Endothelial cell (in vitro differentiated cells): Measurements from ENCODE around the gene ATG5. TPM values are rescaled to one million over a fixed set of nuclear protein-coding genes. Genes with fewer than 3 reads are reported as not detected.

Source experiments
- DNase-seq: peaks from one replicate; pipeline ENCODE4 v3.0.0; 2021; ENCODE audit warnings: low spot score
- H3K27ac Mint-ChIP-seq: one replicate; pipeline ENCODE4 v1.8.0; 2021; ENCODE audit warnings: mixed read lengths, inconsistent platforms; ENCODE audit not compliant: unreplicated experiment
- H3K27me3 Mint-ChIP-seq: one replicate; pipeline ENCODE4 v1.8.0; 2021; ENCODE audit warnings: mild to moderate bottlenecking, moderate library complexity, mixed read lengths, inconsistent platforms; ENCODE audit not compliant: unreplicated experiment
- H3K36me3 Mint-ChIP-seq: one replicate; pipeline ENCODE4 v1.8.0; 2021; ENCODE audit warnings: mild to moderate bottlenecking, low read depth, mixed read lengths, inconsistent platforms; ENCODE audit not compliant: unreplicated experiment
- H3K4me1 Mint-ChIP-seq: one replicate; pipeline ENCODE4 v1.8.0; 2021; ENCODE audit warnings: mild to moderate bottlenecking, mixed read lengths, inconsistent platforms; ENCODE audit not compliant: unreplicated experiment
- H3K4me3 Mint-ChIP-seq: one replicate; pipeline ENCODE4 v1.8.0; 2021; ENCODE audit warnings: mild to moderate bottlenecking, mixed read lengths, inconsistent platforms; ENCODE audit not compliant: unreplicated experiment
- H3K9me3 Mint-ChIP-seq: one replicate; pipeline ENCODE4 v1.8.0; 2021; ENCODE audit warnings: mixed read lengths, inconsistent platforms; ENCODE audit not compliant: unreplicated experiment
- CTCF ChIP-seq: fragments of 200-600 bp; sonication (generic); IDR thresholded peaks from one replicate; pipeline ENCODE4 v1.5.0; 2021; ENCODE audit warnings: antibody characterized with exemption; ENCODE audit not compliant: unreplicated experiment
- total RNA-seq: library from RNA; stranded (reverse); fragmentation: NEBNext Ultra II Directional; extraction: Animal tissue kit (Norgen Biotek cat#: 25700); gene quantifications from one replicate; pipeline ENCODE4 v1.2.1, GENCODE V29; 2021; ENCODE audit not compliant: unreplicated experiment

ATG5 gene
- total RNA-seq, 1 donor from 2014 or later, result 27.5 TPM

- Mint-ChIP-seq H3K4me3 (no peak overlapping the region), H3K27ac (no peak overlapping the region)
Observed at GRCh38 chr6:106194949-106195921, 130.3 kb downstream of the ATG5 start.

GRCh38 chr6:106192824-106193223 lies 132.7 kb downstream of the ATG5 start:
- Mint-ChIP-seq H3K27ac (no peak overlapping the region), H3K4me3 (no peak overlapping the region), H3K9me3 (no peaks in the 10 kb centered on the region), H3K27me3 (no peaks in the 10 kb centered on the region), H3K36me3 (no peaks in the 10 kb centered on the region), H3K4me1 (peaks cover 2% of the 10 kb centered on the region)
- no peak for TF ChIP-seq CTCF
- no peak for DNase-seq

More at GRCh38 chr6:106194949-106195921, 130.3 kb downstream of the ATG5 start:
- H3K27me3 Mint-ChIP-seq, result no peaks in the 10 kb centered on the region
- H3K4me1 Mint-ChIP-seq, result peaks cover 2% of the 10 kb centered on the region
- DNase-seq, result no peak
- TF ChIP-seq CTCF, result no peak
- H3K36me3 Mint-ChIP-seq, result no peaks in the 10 kb centered on the region
- no peaks in the 10 kb centered on the region for H3K9me3 Mint-ChIP-seq

GRCh38 chr6:106188104-106188794 lies 137.3 kb downstream of the ATG5 start:
- H3K36me3 Mint-ChIP-seq, result no peaks in the 10 kb centered on the region
- peaks cover 8% of the 10 kb centered on the region for H3K4me1 Mint-ChIP-seq
- no peaks in the 10 kb centered on the region for H3K27me3 Mint-ChIP-seq
- no peak for DNase-seq
- H3K9me3 Mint-ChIP-seq, result no peaks in the 10 kb centered on the region
- H3K27ac Mint-ChIP-seq, result peak overlapping the region; percentile 20
- no peak overlapping the region for H3K4me3 Mint-ChIP-seq
- no peak for TF ChIP-seq CTCF

GRCh38 chr6:106187424-106187982 lies 138.1 kb downstream of the ATG5 start:
- no peaks in the 10 kb centered on the region for H3K27me3 Mint-ChIP-seq
- no peaks in the 10 kb centered on the region for H3K9me3 Mint-ChIP-seq
- H3K4me3 Mint-ChIP-seq, result no peak overlapping the region
- no peaks in the 10 kb centered on the region for H3K36me3 Mint-ChIP-seq
- H3K4me1 Mint-ChIP-seq, result peaks cover 8% of the 10 kb centered on the region
- H3K27ac Mint-ChIP-seq, result peak overlapping the region; percentile 77
- TF ChIP-seq CTCF, result no peak
- DNase-seq, result no peak
